Endothelial cell of umbilical vein (primary cell): ENCODE results near the gene FOXP1.

Experiments
- CTCF ChIP-seq, 2 donors: IDR thresholded peaks; 1 replicate in 1 of 2; 2 replicates in 1 of 2; pipeline ENCODE4 v1.5.1; 2011; ENCODE audit warnings: low read length in 2 of 2, mild to moderate bottlenecking in 2 of 2, moderate library complexity in 2 of 2, control low read depth in 1 of 2, inconsistent platforms in 1 of 2, low read depth in 1 of 2; ENCODE audit not compliant: insufficient read depth in 1 of 2; ENCODE audit errors: extremely low read depth in 1 of 2
- EZH2 ChIP-seq: IDR thresholded peaks from 2 replicates; pipeline ENCODE4 v1.6.1; 2012; ENCODE audit warnings: borderline replicate concordance, low read depth, mild to moderate bottlenecking, moderate library complexity, low read length, inconsistent platforms; ENCODE audit not compliant: severe bottlenecking
- POLR2A ChIP-seq: IDR thresholded peaks from 2 replicates; pipeline ENCODE4 v1.6.1; 2012; ENCODE audit warnings: low read depth, mild to moderate bottlenecking, control low read depth, low read length
- POLR2AphosphoS5 ChIP-seq: IDR thresholded peaks from 2 replicates; pipeline ENCODE4 v1.6.1; 2012; ENCODE audit warnings: low read depth, mild to moderate bottlenecking, control low read depth, low read length, moderate library complexity; ENCODE audit not compliant: insufficient read depth

- no peak for TF ChIP-seq EZH2
- no peak for TF ChIP-seq POLR2A
- no peak for TF ChIP-seq CTCF (IDR thresholded peaks at IDR 0.05; ENCODE audit: extremely low read depth in 1 of 2, insufficient read depth in 1 of 2, low read depth in 1 of 2, low read length in 2 of 2)
- TF ChIP-seq POLR2AphosphoS5, result no peak
These were observed 363.5 kb downstream of the FOXP1 start for GRCh38 chr3:71219744-71220638.
